ENCODE measurements around the gene PIK3R6.
"Not testable (repeated sequence)": the region's sequence is repeated elsewhere in the genome, so short reads cannot be mapped to it uniquely, and the experiment has no call there.

PIK3R6 gene

DNA sequence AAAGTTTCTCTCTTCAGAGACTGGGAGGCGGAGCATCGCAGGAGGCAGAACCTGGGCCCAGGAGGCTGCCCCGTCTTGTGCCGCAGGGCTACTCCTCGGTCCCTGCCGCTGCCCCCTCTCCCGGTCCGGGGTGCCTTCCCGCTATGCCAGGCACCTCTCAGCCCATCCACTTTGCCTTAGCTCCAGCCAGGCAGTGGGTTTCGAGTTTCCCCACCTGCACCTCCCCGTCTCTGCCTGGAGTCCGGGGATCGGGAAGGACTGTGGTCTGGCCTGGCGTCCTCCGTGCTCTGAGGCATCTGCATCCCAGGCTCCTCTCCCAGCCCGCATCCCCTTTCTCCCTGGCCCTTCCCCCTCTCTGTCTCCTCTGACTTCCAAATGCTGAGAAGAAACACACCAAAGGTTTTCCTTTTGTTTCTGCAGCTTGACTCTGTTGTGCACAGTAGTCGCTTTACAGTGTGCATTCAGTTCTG lies 26.8 kb upstream of the PIK3R6 start:
- no peak for DNase-seq

DNA sequence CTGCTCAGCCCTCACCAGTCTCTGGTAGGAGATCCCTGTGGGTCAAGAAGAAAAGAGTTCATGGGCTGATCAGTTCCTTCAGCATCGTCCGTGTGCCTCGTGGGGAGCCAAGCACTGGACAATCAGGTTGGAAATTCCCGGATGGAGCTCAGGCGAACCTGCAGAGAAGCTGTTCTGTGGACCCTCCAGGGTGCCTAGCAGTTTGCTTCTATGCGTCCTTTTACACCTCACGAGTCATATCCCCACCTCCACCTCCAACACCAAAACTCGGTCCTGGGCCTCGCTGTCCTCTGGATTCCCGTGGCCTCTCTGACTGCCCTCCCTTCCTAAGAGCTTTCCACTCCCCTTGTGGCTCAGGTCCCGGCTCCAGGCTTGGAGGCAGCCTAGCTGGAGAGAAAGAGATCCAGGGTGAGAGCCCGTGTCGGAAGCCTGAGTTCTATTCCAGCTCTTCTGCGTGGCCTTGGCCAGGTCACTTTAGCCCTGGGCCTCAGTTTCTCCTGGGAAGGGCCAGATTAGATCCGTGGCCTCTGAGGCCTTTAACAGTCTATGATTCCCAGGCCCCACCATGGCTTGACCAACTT lies 26.2 kb upstream of the PIK3R6 start:
- DNase-seq, result no peak

DNA sequence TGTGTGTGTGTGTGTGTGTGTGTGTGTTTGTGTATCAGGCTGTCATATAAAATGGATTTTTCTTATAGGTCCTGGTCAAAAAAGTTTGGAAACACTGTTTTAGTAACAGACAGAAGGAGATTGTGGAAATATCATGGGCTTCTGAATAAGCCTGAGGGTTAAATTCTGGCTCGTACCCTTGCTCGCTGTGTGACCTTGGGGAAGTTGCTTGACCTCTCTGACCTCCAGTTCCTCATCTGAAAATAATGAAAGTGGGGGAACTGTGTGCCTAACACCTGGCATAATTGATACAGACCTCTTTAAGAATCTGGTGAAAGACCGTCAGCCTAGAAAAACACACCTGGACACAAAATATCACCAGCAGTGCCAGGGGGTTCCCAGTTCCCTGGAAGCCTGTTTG lies 25.6 kb upstream of the PIK3R6 start:
- DNase-seq, result no peak

DNA sequence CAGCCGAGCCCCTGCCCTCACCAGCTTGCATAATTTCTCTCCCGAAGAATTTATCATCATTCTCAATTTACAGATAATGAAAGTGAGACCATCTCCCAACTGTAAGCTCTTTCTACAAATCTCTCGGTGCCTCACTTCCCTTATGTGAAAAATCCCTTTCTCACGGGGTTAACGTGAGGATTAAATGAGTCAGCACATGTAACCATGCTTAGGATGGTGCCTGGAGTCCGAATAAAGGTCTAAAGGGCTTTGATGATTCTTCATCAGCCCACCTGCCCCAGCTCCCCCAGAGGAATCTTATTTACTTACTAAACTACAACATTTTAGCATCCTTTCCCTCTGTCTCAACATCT lies 24.8 kb upstream of the PIK3R6 start:
- peak; percentile 12 for DNase-seq

DNA sequence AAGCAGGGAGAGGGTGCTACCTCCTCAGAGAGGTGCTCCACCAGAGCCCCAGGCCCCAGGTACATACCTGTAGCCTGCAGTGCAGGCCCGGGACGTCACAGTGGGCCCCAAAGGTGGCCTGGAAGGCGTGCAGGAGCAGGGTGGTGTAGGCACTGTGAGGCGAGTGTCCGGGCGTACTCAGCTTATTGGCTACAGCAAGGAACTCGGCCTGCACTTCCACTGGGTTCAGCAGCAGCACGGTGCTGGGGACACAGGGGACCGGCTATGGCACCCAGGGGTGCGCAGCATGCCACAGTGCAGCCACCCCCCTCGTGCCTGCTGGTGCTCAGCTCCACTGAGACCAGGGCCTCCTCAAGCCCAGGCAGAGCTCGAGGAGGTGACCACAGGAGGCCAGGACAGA lies 23.2 kb upstream of the PIK3R6 start:
- no peak for DNase-seq

DNA sequence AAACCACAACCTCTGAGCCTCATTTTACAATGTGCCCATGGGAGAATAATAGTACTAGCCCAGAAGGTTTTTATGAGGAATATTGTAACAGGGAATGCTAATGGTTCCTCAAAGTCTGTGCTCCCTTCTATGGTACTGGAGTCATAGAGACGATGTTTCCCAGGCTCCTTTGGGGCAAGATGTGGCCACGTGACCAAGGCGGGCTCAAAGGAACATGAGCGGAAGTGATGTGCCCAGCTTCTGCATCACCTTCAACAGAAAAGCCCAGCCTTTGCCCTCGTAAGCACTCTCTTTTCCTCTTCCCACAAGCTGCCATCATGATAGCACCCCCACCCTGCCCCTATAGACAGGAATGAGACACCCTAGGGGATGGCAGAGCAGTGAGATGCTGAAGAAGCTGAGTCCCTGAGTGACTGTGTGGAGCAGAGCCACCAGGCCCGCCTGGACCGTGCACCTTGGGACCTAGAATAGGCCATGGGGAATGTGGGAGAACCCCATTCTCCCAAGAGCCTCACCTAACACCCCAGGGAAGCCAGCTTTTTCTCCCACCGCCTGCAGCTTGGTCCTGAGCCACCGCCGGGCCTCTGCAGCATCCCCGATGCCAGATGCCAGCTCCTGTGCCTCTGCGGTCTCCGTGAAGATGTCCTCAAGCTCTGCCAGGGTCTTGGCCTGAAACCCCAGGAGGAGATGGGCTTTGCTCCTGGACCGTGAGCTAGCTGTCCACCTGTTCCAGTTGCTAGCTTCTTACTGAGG lies 22.2 kb upstream of the PIK3R6 start:
- DNase-seq, result no peak

DNA sequence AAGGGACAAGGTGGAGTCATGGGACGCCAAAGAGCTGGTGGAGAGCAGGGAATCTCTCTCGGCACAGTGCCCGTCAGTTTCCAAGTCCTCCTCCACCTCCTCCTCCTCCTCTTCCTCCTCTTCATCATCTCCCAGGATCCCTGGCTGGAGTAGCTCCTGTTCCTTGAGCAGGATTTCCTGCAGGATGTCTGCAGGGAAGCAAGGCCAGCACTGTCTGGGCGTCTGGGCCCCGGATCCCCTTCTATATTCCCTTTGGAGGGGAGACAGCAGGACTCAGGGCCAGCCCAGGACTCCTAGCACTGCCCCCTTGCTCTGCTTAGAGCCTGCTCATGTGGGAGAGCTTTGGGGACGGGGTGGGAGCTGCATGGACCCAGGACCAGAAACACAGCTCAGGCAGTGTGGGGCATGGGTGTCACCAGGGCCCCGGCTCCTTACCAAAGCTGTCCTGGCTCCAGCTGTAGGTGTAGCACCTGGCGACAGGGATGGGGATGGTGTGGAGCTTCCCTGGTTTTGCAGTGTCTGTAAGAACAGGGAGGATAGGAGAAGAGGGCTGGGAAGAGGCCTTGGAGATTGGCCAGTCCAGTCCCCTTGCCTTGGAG lies 21.3 kb upstream of the PIK3R6 start:
- DNase-seq, result no peak

DNA sequence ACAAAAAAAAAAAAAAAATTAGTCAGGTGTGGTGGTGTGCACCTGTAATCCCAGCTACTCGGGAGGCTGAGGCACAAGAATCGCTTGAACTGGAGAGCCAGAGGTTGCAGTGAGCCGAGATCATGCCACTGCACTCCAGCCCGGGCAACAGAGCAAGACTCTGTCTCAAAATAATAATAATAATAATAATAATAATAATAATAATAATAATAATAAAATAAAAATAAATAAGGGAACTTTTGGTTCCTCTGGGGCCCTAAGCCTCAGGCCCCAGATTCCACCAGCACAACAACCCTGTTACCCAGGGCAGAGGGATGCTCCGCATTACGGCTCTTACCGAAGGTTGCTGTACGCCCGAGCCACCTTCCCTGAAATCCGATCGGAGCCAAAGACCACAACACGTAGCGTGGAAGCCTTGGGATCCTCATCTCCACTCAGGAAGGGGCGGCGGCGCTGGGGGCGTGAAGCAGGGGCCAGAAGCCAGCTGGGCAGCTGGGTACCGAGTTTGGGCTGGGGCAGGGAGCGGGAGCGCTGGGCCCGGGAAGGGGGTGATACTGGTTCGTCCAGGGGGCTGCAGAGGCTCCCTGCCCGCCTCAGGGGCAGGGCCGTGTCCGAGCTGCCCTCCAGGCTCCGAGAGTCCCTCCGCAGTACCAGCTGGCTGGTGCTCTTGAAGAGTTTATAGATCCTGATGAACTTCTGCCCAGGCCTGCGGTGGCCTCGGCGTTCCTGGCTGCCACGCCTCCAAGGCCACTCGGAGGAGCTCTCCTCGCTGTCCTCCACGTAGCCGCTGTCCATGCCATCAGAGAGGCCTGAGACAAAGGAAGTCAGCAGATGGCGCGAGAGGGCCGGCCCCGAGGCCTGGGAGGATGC lies 20.6 kb upstream of the PIK3R6 start:
- DNase-seq, result no peak

DNA sequence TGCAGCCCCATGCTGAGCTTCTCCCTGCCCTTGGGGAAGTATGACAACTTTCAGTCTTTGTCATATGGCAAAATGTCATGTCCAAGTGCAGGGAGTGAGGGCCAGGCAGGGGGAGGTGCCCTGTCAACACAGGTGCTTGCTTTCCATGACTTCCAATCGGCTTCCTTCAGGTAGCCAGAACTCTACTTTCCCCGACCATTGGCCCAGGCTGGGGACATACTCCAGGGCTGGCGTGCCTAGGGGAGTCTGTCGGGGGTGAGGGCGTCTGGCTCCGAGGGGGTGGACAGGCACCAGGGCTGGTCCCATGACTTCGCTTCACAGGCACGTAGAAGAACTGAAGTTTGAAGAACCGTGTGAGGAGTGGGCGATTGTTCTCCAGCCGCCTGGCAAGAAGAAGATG lies 19.8 kb upstream of the PIK3R6 start:
- no peak for DNase-seq

DNA sequence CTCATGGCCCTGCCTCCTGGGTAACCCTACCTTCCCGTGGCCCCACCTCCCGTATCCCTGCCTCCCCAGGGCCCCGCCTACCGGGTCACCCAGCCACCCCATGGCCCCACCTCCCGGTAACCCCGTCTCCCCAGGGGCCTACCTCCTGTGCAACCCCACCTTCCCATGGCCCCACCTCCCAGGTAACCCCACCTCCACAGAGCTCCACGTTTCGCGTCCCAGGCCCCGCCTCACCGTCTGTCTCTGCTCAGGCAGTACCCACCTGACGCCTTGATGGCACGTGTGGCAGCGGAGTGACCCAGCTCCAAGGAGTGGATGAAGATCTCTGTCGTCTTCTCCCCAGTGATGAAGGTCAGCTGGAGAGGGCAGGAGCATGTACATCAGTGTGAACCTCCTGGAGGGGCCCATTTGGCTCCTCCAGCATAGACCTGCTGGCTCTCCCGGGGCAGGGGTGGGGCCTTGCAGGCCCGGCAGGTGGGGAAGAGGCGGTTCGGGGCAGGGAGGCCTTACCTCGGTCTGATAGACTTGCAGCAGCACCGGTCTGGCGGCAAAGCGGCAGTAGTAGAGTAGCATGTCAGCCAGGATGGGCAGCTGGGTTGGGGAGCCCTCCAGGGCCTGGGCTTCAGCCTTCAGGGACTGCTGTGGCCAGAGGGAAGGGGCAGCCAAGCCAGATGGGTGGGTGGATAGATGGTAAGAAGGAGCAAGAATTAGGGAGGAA lies 18.7 kb upstream of the PIK3R6 start:
- DNase-seq, result no peak

DNA sequence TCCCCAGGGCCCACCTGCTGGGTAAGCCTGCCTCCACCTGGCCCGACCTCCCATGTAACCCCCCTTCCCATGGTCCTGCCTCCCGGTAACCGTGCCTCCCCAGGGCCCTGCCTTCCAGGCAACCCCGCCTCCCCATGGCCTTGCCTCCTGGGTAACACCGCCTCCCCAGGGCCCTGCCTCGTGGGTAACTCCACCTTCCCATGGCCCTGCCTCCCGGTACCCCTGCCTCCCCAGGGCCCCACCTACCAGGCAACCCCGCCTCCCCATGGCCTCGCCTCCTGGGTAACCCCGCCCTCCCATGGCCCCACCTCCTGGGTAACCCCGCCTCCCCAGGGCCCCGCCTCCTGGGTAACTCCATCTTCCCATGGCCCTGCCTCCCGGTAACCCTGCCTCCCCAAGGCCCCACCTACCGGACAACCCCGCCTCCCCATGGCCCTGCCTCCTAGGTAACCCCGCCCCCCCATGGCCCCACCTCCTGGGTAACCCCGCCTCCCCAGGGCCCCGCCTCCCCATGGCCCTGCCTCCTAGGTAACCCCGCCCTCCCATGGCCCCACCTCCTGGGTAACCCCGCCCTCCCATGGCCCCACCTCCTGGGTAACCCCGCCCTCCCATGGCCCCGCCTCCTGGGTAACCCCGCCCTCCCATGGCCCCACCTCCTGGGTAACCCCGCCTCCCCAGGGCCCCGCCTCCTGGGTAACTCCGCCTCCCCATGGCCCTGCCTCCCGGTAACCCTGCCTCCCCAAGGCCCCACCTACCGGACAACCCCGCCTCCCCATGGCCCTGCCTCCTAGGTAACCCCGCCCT lies 17.9 kb upstream of the PIK3R6 start:
- DNase-seq, result not testable (repeated sequence)

DNA sequence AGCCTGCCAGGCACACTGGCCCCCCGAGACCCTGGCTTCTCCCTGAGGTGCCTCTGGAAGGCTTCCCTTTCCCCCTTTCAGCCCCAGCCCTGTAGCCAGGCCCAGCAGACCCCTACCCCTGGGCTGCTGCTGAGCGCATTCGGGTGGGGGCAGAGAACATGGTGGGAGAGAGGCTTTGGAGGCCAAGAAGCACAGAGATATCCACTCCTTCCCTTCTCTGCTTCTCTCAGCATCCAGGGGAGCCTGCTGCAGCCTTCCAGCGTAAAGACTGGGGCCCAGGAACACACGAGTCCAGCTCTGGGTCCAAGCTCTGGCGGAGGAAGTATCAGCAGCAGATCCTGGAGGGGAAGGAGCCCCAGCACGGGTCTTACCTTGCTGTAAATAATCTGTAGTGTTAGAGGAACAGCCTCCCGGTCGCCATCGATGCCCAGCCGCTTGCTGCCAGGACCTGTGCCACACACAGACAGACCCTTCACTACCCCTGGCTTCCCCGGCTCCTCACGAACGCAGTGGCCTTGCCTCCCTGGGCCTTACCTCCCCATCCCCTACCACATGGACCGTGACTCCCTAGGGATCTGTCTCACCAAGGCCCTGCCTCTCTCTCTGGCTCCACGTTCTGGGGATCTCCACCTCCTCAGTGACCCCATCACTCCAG lies 17.0 kb upstream of the PIK3R6 start:
- no peak for DNase-seq

DNA sequence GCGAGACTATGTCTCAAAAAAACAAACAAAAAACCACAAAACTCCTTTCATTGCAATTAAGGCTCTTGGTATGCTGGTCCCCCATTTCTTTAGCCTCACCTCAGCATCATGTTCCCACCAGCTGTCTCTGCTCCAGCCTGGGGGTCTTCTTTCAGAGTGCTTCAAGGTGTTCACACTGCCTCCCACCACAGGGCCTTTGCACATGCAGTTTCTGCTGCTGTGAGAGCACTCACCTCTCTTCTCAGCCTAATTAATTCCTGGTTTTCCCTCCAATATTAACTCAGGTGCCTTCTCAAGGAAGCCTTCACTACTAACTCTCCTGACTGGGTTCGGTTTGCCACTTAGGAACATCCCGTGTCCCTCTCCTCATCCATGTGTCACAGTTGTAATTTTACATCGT lies 15.9 kb upstream of the PIK3R6 start:
- no peak for DNase-seq

DNA sequence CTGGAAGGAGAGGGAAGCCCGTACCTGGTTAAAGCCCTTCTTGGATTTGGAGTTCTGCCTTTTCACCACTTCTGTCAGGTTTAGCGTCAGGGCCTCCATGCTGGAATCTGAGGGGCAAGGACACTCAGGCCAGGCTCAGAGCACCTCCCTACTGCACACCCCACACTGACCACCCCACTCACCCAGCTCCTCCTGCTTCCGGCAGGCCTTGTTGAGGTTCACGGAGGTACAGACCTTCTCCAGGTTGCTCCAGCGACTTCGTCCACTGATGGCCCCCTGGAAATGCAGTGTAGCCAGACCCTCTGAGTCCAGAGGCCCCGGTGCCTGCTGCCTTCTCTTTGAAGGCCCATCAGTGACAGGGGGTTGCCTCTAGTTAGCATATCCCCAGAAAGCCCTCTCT lies 14.1 kb upstream of the PIK3R6 start:
- no peak for DNase-seq

DNA sequence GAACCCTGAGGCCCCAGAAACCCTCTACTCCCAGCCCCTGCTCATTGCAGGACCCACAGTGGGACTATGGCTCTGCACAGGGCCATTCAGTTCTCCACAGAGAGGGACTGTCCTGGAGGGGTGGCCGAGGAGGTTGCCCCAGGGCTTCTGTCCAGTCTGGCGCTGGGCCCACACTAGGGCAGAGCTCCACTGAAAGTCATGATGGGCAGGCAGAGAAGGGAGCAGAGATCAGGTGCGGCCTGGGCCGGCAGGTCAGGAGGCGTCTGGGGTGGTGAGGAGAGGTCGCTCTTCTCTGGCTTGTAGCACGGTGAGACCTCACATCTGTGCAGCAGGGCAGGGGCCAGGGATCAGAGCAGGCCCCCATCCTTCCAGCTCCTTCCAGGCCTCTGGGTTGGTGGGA lies 13.0 kb upstream of the PIK3R6 start:
- no peak for DNase-seq

DNA sequence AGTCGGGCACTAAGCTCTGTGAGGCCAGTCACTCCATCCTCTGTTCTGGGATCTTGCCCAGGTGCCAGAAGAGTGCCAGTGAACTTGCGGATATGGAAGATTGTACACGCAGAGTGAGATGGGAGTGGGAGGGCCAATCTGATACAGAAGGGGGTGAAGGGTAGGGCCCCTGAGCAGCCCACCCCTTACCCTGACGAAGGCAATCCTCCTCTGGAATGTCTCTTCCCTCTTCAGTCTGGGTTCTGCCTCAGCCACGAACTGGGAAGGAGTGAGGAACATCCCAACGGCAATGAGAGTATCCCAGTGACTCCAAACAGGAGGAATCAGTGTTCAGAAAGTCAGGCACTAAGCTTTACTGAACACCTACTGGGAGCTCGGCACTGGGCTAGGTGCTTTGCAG lies 11.9 kb upstream of the PIK3R6 start:
- DNase-seq, result no peak

DNA sequence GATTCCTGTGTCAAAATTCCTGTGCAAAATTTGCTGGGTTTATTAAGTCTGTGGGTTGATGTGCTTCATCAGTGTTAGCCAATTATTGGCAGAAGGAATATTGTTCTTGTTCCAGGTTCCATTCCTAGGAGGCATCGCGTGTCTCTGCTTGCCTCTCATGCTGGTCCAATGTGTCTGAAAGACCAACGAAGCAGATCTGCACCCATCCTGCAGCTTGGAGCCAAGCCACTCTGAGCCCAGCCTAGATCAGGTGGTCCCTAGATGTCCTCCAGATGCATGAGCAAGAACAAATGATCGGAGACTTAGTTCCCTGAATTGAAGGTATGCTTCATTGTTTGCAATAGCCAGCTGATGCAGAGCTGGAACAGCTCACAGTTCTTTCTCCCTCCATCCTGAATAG lies 10.5 kb upstream of the PIK3R6 start:
- DNase-seq, result no peak

DNA sequence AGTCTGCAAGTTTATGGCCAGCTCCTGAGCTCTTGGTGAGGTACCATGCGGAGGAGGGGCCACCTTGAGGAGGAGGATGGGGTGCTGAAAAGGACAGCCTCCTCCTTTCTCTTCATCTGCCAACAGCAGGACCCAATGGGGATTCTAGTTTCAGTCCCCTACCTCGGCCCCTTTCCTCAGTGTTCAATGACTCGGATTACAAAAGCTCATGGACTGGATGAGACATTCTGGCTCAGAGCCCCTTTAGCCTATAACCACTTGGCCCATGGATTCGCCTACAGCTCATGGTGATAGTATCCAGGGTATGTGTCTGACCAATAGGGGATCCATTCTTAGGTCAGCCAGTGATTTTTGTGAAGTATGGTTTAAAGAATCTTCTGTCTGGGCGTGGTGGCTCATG lies 8.5 kb upstream of the PIK3R6 start:
- DNase-seq, result no peak

DNA sequence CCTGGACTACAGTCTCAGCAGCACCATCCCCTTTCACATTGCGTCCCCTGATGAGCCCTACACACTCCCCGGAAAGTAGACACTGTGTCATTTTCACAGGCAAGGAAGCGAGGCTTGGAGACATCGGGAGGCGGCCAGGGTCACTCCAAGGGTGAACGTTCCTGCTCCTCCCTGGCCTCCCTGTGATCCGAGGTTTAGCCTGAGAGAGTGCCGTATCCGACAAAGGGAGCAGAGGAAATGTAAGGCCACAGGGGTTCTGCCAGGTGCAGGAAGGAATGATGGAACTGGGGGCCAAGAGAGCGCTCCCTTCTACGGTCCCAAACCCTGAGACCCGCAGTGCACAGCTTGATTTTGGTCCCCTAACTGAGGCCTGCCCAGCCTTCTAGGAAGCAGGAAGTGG lies 8.0 kb upstream of the PIK3R6 start:
- DNase-seq, result no peak

DNA sequence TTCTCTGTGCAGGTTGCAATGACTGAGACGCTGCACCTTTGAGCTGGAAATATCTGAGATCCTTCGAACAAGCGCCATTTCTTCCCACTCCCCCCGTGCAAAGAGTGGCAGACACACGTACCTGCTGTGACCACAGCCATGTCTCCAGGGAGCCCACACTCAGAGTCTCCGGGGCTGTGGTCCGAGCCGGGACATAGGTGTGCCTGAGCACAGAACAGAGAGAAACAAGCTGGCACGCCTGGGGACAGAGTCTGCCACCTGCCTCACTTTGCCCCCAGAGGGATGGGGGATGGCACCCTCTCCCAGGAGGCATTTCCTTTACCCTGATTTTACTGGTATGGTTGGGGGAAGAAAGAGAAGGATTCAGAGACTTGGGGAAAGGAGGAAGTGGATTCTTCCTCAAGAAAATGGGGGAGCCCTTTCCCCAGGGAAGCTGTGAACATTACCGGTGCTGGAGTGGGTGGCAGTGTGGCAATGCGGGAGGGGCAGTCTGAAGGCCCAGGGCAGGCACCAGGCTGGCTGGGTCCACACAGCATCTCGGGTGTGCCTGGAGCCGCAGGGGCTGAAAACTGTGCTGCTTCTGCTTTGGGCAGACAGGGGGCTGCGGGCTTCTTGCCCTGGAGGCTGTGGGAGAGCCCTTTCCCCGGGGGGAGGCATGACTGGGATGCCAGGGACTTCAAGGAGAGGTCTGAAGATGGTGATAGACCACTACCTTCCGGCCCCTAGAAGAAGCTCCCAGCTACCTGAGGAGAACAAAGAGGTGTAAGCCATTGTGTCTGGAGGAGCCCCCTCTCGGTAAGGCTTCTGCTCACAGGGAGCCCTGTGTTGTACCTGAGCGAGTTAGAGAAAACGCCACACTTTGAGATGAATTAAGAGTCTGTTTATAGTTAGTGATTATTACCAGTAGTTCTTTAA lies 6.6 kb upstream of the PIK3R6 start:
- no peak for DNase-seq

All from RPMI8226 (cell line).